Osteoblast (primary cell): ENCODE data around the gene NTRK3. TPM values are rescaled to one million over a fixed set of nuclear protein-coding genes. Genes with fewer than 3 reads are reported as not detected.

Experiments
- DNase-seq: peaks from one replicate; pipeline ENCODE4 v3.0.0; 2011; ENCODE audit warnings: low spot score, mixed read lengths; ENCODE audit not compliant: insufficient read length; ENCODE audit errors: missing footprints
- H2AFZ ChIP-seq: 2 replicates; pipeline ENCODE4 v1.6.0; 2011; ENCODE audit warnings: mild to moderate bottlenecking, low read length
- H3K27ac ChIP-seq: 2 replicates; pipeline ENCODE4 v1.5.1; 2011; ENCODE audit warnings: mild to moderate bottlenecking, low read depth, low read length, moderate library complexity
- H3K27me3 ChIP-seq: 2 replicates; pipeline ENCODE4 v1.6.0; 2012; ENCODE audit warnings: mild to moderate bottlenecking, control low read depth, inconsistent platforms, low read length, moderate library complexity; ENCODE audit not compliant: insufficient read depth
- H3K36me3 ChIP-seq: 2 replicates; pipeline ENCODE4 v1.5.1; 2011; ENCODE audit warnings: mild to moderate bottlenecking, low read length, control low read depth, moderate library complexity; ENCODE audit not compliant: insufficient read depth
- H3K4me1 ChIP-seq: 2 replicates; pipeline ENCODE4 v1.5.1; 2011; ENCODE audit warnings: mild to moderate bottlenecking, low read length, control low read depth, moderate library complexity; ENCODE audit not compliant: insufficient read depth
- H3K4me2 ChIP-seq: 2 replicates; pipeline ENCODE4 v1.6.0; 2011; ENCODE audit warnings: mild to moderate bottlenecking, low read length; ENCODE audit not compliant: insufficient read depth
- H3K4me3 ChIP-seq: fragments of 200-600 bp; sonication (generic); 3 replicates; pipeline ENCODE4 v1.5.1; 2012; ENCODE audit warnings: mild to moderate bottlenecking, low read length, inconsistent platforms; ENCODE audit not compliant: insufficient read depth
- H3K79me2 ChIP-seq: 2 replicates; pipeline ENCODE4 v1.6.0; 2012; ENCODE audit warnings: mild to moderate bottlenecking, low read length, control low read depth, inconsistent platforms; ENCODE audit not compliant: insufficient read depth
- H3K9me3 ChIP-seq: 2 replicates; pipeline ENCODE4 v1.5.1; 2011; ENCODE audit warnings: low read depth, low read length, control low read depth
- H4K20me1 ChIP-seq: 2 replicates; pipeline ENCODE4 v1.6.0; 2012; ENCODE audit warnings: mild to moderate bottlenecking, low read length, control low read depth; ENCODE audit not compliant: insufficient read depth
- CTCF ChIP-seq: IDR thresholded peaks from 2 replicates; pipeline ENCODE4 v1.5.1; 2011; ENCODE audit warnings: mild to moderate bottlenecking, low read depth, low read length, moderate library complexity; ENCODE audit errors: extremely low read depth
- total RNA-seq: library from RNA; depleted of rRNA; stranded (reverse); fragments of >200 nt; gene quantifications from 2 replicates; pipeline ENCODE4 v1.2.3, GENCODE V29; 2012

The NTRK3 gene
- total RNA-seq, 1 donor = 0.72 TPM

DNA sequence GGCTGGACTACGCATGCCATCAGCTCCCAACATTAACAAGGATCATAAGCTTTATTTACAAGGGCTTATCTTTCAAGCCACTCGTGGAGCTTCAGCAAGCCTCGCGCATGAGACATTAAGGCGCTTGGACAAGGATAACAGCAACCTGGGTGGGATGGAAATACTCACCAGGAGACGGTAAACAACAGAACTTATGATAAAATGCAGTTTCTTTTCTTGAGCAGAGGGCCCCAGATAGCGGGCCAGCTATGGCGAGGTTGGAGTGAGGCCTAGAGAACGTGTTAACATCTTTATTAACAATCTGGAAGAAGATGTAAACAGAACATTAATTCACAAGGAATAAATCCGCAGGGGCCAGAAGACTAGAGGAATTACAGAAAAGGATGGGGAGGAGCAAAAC, 158.2 kb downstream of the NTRK3 start:
- TF ChIP-seq CTCF = no peak
- no peaks in the 10 kb centered on the region for H4K20me1 ChIP-seq
- no peak overlapping the region for H3K4me3 ChIP-seq
- DNase-seq = no peak
- H3K9me3 ChIP-seq = no peaks in the 10 kb centered on the region
- H2AFZ ChIP-seq = no peak overlapping the region
- H3K4me1 ChIP-seq = no peaks in the 10 kb centered on the region
- no peaks in the 10 kb centered on the region for H3K27me3 ChIP-seq
- H3K36me3 ChIP-seq = no peaks in the 10 kb centered on the region
- no peak overlapping the region for H3K4me2 ChIP-seq
- no peaks in the 10 kb centered on the region for H3K79me2 ChIP-seq
- no peak overlapping the region for H3K27ac ChIP-seq

- no peaks in the 10 kb centered on the region for H3K79me2 ChIP-seq
- no peaks in the 10 kb centered on the region for H4K20me1 ChIP-seq
- no peak overlapping the region for H3K4me3 ChIP-seq
- H3K4me2 ChIP-seq = no peak overlapping the region
- TF ChIP-seq CTCF = no peak
- H2AFZ ChIP-seq = no peak overlapping the region
- no peaks in the 10 kb centered on the region for H3K9me3 ChIP-seq
- H3K27ac ChIP-seq = no peak overlapping the region
- no peaks in the 10 kb centered on the region for H3K4me1 ChIP-seq
- no peak for DNase-seq
- H3K36me3 ChIP-seq = no peaks in the 10 kb centered on the region
- H3K27me3 ChIP-seq = no peaks in the 10 kb centered on the region
Measured at GRCh38 chr15:88091444-88092016, 165.0 kb downstream of the NTRK3 start.

DNA sequence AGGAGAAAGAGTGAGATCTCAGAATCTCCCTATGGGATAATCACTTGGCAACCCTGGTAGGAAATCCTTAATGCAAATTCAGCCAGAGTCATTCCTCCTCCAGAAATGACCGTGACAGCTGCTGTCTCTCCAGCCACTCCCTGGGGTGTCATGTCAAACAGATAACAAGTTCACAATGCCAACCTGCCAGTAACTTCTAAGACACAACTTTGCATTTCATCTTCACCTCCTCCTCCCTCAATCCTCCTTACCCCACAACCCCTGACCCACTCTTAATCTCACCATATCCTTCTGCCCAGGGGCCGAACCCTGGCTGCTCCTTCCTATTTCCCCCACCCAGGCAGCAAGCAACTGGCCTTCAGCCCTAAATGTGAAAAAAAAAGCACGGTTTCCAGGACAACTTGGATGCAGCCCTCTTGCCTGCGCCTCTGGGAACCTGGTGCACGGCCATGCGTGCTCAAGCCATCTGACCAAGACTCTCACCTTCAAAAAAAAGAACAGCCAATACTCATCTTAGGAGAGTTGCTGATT, 166.0 kb downstream of the NTRK3 start:
- no peaks in the 10 kb centered on the region for H4K20me1 ChIP-seq
- no peak for TF ChIP-seq CTCF
- H3K4me1 ChIP-seq = no peaks in the 10 kb centered on the region
- no peak overlapping the region for H2AFZ ChIP-seq
- no peak overlapping the region for H3K4me2 ChIP-seq
- H3K4me3 ChIP-seq = no peak overlapping the region
- H3K36me3 ChIP-seq = no peaks in the 10 kb centered on the region
- no peak overlapping the region for H3K27ac ChIP-seq
- H3K79me2 ChIP-seq = no peaks in the 10 kb centered on the region
- H3K27me3 ChIP-seq = no peaks in the 10 kb centered on the region
- DNase-seq = no peak
- H3K9me3 ChIP-seq = no peaks in the 10 kb centered on the region

GRCh38 chr15:88089731-88090130, 166.8 kb downstream of the NTRK3 start:
- DNase-seq = no peak
- TF ChIP-seq CTCF = no peak
- Histone ChIP-seq H3K4me1 (no peaks in the 10 kb centered on the region), H3K27ac (no peak overlapping the region), H3K4me3 (no peak overlapping the region), H3K79me2 (no peaks in the 10 kb centered on the region), H3K4me2 (no peak overlapping the region), H3K36me3 (no peaks in the 10 kb centered on the region), H4K20me1 (no peaks in the 10 kb centered on the region), H3K9me3 (no peaks in the 10 kb centered on the region), H3K27me3 (no peaks in the 10 kb centered on the region), H2AFZ (no peak overlapping the region)
